Measurements from ENCODE around the gene PRPSAP1.

Gene PRPSAP1

GRCh38 chr17:76353599-76354316 is at the start of gene PRPSAP1:
Gene PRPSAP1, minus strand, starts transcription at chr17:76353916. Its CDS starts 213 bp downstream, at chr17:76353703.
- DNase-seq = peak; percentile 93 to 97

- DNase-seq = no peak
Measured at GRCh38 chr17:76402711-76403110, 49.0 kb upstream of the PRPSAP1 start.

GRCh38 chr17:76399175-76400172 is 45.8 kb upstream of the PRPSAP1 start:
- no peak for DNase-seq

- no peak for DNase-seq
Measured at GRCh38 chr17:76398523-76399174, 44.9 kb upstream of the PRPSAP1 start.

GRCh38 chr17:76397687-76398522 is 44.2 kb upstream of the PRPSAP1 start:
- DNase-seq = peak; percentile 64 to 90

- no peak for DNase-seq
Measured at GRCh38 chr17:76397184-76397583, 43.5 kb upstream of the PRPSAP1 start.

GRCh38 chr17:76395980-76396379 is 42.3 kb upstream of the PRPSAP1 start:
- no peak for DNase-seq

GRCh38 chr17:76394166-76394565 is 40.5 kb upstream of the PRPSAP1 start:
- DNase-seq = peak in 1 of 2 experiments; percentile 55

GRCh38 chr17:76391200-76391715 is 37.5 kb upstream of the PRPSAP1 start:
- no peak for DNase-seq

- DNase-seq = no peak
Measured at GRCh38 chr17:76390003-76390421, 36.3 kb upstream of the PRPSAP1 start.

- no peak for DNase-seq
Measured at GRCh38 chr17:76388966-76389888, 35.5 kb upstream of the PRPSAP1 start.

GRCh38 chr17:76386966-76387765 is 33.5 kb upstream of the PRPSAP1 start:
- DNase-seq = no peak

- peak; percentile 49 to 86 for DNase-seq
Measured at GRCh38 chr17:76385892-76386786, 32.4 kb upstream of the PRPSAP1 start.

GRCh38 chr17:76384987-76385891 is 31.5 kb upstream of the PRPSAP1 start:
- DNase-seq = peak in 1 of 2 experiments; percentile 59

GRCh38 chr17:76384222-76384986 is 30.7 kb upstream of the PRPSAP1 start, which contains the start of gene SPHK1:
Gene SPHK1, plus strand, starts transcription at chr17:76384609. Its CDS starts 1,036 bp downstream, at chr17:76385645.
- DNase-seq = peak in 1 of 2 experiments; percentile 85

GRCh38 chr17:76383546-76384221 is 30.0 kb upstream of the PRPSAP1 start:
- peak in 1 of 2 experiments; percentile 63 for DNase-seq

All from NCI-H526 (cell line).